ENCODE measurements around the gene BRS3. TPM values are rescaled to one million over a fixed set of nuclear protein-coding genes. Genes with fewer than 3 reads are reported as not detected.
A peak's percentile ranks its signal among the peaks of the same experiment; 100 is the strongest.

BRS3 gene
- total RNA-seq, 2 donors from 2014 or later, result not detected

DNA sequence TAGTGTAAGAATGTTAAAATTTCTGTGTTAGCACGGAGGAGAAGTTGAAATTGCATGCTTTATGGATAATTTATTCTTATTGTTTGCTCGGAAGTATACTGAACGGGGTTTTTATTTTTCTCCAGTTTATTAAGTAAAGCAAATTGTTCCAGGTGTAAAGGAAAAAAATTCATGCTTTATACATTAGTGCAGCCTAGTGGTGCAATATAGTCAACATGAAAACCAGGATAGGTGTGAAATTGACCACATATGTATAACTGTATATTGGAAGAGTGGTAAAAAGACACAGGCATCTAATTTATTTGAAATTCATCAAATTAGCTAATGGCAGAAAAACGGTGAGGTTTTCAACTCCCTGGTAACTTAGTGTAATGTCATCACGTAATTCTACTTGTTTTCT lies 959 bp downstream of the BRS3 start:
- ATAC-seq, result no peak
- intact Hi-C loops (cut with DNase I, micrococcal nuclease), result no loop called here
- DNase-seq, result no peak

DNA sequence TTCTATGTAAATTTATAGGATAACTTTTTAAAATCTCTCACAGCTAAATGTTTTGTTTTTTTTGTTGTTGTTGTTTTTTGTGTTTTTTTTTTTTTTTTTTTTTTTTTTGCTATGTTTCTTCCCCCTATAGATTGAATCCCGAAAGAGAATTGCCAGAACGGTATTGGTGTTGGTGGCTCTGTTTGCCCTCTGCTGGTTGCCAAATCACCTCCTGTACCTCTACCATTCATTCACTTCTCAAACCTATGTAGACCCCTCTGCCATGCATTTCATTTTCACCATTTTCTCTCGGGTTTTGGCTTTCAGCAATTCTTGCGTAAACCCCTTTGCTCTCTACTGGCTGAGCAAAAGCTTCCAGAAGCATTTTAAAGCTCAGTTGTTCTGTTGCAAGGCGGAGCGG lies 4.1 kb downstream of the BRS3 start:
- ATAC-seq (no peak), DNase-seq (no peak)
- intact Hi-C loops (cut with DNase I, micrococcal nuclease), result no loop called here

DNA sequence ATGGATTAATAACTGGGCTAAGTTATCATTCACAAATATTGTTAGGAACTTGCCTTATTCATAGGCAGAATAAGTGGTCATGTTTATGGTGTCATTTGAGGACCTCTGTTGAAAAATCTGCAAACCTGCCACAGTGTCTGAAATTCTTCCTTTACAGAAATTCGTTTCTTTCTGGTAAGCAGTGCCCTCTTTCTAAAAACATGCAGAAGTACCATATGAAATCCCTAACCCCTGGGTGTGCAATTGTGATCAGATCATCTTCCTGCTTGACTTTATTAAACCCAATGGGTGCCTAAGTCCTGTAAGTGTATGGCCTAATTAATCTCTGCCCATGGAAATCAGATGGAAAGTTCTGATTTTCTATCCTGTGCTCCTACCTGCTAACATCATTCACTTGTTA lies 5.3 kb downstream of the BRS3 start:
- intact Hi-C loops (cut with DNase I, micrococcal nuclease), result no loop called here
- DNase-seq (no peak), ATAC-seq (no peak)

DNA sequence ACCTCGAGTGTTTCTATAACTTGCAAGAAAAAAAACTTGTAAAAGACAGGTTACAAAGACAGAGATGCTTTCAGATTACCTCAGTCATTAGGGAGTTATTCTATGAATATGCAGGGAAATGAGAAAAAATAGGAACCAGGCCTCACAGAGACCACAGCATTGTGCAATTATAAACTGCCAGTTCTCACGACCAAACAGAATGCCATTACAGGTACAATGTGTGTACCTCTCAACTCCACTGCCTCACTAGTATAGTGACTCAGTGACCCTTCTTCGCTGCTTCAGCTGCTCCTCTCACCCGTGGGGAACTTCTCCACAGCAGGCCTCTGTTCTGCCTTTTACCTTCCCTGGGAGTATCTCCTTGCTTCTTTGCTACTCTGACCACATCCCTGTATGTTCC lies 7.3 kb downstream of the BRS3 start:
- ATAC-seq (no peak), DNase-seq (no peak)
- intact Hi-C loops (cut with DNase I, micrococcal nuclease), result no loop called here

DNA sequence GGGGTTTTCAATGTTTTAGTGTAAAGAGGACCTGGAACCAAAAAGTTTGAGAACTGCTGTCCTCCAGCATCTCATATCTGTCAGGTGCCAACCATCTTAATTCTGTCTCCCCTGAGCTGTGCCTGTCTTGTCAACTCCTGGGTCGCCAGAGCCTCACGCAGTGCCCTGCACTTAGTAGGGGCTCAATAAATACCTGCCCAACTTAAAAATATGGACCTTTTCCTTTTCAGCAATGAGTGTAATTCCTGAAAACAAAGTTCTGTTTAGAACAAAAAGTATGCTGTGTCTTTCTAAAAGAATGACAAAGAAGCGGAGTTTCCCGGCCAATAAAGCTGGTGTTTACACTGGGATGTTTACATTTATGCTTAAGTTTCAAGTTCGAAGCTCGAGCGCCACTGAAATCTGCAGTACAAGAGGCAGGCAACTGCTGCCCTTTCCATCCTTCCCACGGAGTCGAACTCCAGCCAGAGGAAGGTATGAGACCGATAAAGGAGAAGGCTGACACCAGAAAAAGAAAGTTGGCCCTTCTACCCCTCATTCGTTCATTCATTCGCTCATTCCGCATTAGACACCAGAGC lies 8.5 kb downstream of the BRS3 start:
- peak; percentile 24 for ATAC-seq
- intact Hi-C loops (cut with DNase I, micrococcal nuclease), result no loop called here
- no peak for DNase-seq

DNA sequence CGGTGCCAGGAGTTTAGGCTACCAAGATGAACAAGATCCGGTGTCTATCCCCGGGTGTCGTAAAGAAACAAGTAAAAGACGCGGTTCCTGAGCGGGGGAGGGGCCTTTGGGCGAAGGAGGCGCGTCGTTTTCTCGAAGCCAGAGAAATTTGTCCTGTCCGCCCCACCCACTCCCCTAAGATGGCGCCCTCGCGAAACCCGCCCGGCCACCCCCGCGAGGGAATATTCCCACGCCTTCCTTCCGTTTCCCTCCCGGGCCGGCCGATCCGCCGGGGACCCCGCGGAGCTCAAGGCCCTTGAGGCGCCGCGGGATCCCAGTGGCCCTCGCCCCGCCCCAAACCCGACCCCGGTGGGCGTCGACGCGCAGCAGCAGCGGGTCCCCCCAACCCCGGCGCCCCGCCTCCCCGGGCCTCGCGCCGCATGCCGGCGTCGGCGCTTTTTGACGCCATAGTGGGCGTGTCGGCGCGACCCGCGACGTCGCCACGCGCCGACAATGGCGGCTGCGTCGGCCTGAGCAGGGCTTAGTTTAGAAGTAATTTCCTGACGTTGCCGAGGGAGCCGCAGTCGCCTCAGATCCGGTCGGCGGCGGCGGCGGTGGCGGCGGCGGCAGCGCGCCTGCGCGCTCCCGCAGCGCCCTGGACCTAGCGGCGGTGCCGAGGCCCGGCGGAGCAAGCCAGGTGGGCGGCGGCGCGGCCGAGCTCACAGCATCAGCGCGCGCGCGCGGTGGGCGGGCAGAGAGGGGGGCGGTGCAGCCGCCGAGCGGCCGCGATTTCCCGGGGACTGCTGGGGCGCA lies 9.2 kb downstream of the BRS3 start:
- DNase-seq (peak; percentile 86 to 89), ATAC-seq (peak; percentile 89)
- intact Hi-C loops (cut with DNase I, micrococcal nuclease), result no loop called here

DNA sequence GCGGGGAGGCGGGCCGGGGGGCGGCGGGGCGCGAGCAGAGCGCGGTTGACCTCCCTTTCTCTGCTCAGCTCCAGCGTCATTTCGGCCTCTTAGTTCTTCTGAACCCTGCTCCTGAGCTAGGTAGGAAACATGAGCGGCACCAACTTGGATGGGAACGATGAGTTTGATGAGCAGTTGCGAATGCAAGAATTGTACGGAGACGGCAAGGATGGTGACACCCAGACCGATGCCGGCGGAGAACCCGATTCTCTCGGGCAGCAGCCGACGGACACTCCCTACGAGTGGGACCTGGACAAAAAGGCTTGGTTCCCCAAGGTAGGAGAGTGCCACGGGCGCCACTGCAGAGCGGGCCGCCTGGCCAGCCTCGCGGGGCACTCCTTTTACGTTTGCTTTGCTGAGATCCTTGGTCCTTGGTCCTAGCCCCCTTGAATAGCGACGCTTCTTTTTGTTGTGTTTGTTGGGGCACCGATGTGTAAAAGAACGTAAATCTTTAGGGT lies 9.9 kb downstream of the BRS3 start, which contains the start of gene HTATSF1:
HTATSF1 (plus strand) TSS at position 37 of the 497 bp plus-strand sequence; CDS start at position 130, 93 bp downstream.
- no peak for DNase-seq
- ATAC-seq, result peak; percentile 25
- intact Hi-C loops (cut with DNase I, micrococcal nuclease), result no loop called here

DNA sequence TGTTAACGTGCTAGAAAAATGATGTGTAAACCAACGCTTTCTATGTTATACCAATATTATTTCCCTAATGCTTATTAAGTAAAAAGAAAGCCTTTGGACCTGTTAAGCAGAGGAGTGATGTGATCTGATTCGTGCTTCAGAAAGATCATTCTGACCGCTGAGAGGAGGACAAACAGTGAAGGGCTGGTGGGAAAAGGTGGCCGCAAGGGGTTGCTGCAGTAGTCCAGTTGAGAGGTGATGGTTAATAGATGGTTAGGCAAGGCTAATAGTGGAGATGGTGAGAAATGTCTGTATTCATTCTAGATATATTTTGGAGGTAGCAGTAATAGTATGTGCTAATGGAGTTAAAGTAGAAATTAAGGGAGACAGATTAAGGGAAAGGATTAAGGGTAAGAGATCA lies 31.3 kb downstream of the BRS3 start:
- intact Hi-C loops (cut with DNase I, micrococcal nuclease), result no loop called here
- ATAC-seq (no peak), DNase-seq (no peak)

DNA sequence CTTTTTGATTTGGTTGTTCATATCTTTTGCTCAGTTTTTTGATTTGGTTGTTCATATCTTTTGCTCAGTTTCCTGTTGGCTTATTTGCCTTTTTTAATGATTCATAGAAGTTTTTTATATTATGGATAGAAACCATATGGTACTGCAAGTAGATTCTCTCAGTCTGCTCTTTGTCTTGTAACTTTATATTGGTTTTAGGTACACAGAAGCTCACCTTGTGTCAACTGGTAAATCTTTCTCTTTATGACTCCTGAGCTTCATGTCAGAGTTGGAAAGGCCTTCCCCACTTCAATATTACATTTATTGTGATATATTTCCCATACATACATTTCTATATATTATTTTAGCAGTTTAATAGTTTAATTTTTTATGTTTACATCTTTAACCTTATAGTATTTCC lies 36.0 kb downstream of the BRS3 start:
- intact Hi-C loops (cut with DNase I, micrococcal nuclease), result no loop called here
- DNase-seq, result no peak
- peak; percentile 59 for ATAC-seq

DNA sequence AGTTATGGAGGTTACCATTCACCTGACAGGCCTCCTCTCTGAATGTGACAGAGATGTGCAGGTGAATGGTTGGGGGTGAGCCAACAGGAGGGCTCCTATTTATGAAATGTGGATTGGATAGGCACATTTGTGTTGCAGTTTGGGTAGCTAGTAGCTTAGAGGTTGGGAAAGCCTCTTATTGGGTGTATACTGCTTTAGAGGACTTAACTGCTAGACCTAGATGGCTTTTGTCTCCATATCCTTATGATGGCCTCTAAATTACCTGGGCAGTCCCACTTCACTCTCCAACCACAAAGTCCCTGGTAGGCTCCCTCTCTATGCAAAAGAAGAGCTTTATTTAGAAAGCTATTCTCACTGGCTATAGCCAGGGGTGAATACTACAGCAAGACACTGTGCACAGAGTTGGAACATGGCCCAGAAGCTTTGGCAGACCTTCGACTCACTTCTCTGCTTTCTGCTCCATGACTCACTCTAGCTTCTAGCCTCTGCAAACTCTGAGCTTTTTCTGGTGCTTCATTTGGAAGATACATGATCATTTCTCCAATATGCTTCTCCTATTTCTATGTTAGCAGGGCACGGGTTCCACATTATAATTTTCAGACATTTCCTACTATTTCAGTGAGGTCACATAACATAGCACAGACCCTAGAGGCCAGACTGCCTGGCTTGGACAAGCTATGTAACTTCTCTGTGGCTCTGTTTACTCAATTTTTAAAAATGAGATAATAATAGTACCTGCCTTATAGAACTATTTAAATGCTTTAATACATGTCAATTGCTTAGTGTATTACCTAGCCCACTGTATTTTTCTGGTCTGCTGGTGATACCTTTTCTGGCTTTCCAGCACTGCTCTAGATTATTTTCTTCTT lies 38.2 kb downstream of the BRS3 start:
- ATAC-seq, result peak; percentile 91
- intact Hi-C loops (cut with DNase I, micrococcal nuclease), result no loop called here
- DNase-seq, result peak; percentile 55 to 72

DNA sequence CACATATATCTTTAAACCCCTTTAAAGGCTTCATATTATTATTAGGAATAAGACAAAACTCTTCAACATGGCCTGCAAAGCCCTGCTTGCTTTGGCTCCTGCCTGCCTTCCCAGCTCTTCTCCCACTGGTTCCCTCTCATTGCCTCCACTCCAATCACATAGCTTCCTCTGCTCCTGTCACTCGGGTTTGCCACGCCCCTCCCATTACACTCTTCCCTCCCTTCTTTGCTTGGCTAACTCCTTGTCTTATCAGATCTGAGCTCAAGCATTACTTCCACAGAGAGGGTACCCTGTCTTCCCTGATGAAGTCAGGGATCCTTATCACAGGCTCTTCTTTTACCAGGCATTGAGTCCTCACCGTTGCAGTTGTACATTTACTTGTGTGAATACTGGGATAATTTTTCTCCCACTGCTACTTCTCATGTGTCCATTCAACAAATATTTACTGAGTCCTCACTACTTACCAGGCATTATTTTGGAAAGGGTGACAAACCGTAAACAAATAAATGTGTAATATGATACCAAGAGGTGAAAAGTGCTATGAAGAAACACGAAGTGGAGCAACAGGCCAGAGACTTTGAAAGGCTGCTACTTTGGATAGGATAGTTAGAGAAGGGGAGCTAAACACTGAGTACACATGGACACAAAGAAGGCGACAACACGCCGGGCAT lies 41.0 kb downstream of the BRS3 start:
- DNase-seq (no peak), ATAC-seq (no peak)
- intact Hi-C loops (cut with DNase I, micrococcal nuclease), result no loop called here

DNA sequence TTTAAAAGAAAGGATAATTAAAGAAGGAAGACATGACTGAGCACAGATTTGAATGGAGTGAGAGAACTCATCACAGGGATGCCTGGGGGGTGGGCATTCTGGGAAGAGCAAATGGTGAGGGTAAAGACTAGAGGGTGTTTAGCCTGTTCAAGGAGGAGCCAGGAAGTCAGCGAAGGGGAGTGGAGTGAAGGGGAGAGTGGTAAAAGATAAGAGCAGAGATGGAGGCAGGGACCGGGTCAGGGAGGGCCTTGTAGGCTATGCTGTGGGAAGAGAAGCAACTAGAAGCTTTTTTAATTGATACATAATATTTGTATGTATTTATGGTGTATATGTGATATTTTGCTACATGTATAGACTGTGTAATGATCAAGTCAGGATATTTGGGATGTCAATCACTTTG lies 42.0 kb downstream of the BRS3 start:
- ATAC-seq (no peak), DNase-seq (no peak)
- intact Hi-C loops (cut with DNase I, micrococcal nuclease), result no loop called here

DNA sequence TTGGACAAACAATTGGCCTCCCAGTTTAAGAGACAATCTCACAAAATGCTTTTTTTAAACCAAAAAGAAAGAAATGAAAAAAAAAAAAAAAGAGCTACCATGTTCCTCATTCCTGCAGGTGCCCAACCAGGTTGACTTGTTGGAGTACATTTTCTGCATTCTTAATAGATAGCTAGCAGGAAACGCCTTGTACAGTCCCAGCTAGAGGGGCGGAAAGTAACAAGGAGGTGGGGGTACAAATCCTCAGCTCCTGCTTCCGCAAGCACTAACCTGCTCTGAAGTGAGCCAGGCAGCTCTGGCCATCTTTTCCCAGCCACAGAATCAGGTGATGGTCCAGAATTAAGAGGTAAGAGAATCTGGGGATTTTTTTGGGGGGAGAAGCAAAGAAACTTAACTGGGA lies 44.2 kb downstream of the BRS3 start, which contains the start of gene VGLL1:
VGLL1 (plus strand) TSS at position 265 of the 400 bp plus-strand sequence. CDS start 3,806 bp downstream, outside the sequence.
- no peak for DNase-seq
- intact Hi-C loops (cut with DNase I, micrococcal nuclease), result no loop called here
- ATAC-seq, result no peak

DNA sequence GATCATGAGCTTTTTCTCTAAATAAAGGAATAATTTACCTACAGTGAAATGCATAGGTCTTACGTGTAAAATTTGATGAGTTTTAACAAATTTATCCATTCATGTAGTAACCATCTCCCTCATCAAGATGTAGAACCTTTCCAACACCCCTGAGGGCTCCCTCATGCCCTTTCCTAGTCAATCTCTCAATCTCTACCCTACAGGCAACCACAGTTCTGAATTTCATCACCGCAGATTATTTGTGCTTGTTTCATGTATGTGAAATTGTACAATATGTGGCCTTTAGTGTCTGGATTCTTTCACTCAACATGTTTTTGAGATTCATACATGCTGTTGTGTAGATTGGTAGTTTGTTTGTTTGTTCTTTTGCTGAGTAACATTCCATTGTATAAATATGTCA lies 46.4 kb downstream of the BRS3 start:
- DNase-seq (no peak), ATAC-seq (no peak)
- intact Hi-C loops (cut with DNase I, micrococcal nuclease), result no loop called here

DNA sequence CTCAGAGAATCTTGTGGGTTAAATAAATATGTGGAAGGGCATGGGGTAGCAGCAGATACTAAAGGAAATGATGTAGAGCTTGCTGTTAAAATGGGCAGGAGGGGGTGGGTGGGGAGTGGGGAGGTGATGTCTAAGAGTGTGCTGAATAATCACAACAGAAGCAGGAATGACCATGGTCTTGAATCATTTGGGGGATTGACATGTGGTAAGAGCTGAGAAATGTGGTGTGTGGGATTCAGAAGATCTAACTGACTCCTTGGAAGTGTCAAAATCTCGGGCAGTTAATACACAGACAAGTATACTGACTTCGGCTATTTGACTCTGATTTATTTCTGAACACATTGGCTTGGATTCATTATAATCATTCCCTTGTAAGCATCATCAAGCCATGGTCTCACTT lies 51.1 kb downstream of the BRS3 start:
- ATAC-seq (no peak), DNase-seq (no peak)
- intact Hi-C loops (cut with DNase I, micrococcal nuclease), result no loop called here

DNA sequence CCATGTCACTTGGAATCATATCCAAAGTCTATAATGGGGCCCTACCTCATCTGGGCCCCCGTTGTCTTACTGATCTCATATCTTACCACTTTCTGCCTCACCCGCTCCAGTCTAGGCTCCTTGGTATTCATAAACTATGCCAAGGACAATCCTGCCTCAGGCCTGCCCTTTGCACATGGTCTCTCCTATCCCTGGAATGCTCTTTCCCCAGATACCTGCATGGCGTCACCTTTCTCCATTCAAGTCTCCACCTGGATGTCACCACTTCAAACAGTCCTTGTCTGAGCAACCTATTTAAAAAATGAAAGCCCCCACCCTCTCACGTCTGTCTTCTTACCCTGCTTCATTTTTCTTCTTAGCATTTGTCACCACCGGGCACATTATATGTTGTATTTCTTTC lies 52.5 kb downstream of the BRS3 start:
- intact Hi-C loops (cut with DNase I, micrococcal nuclease), result no loop called here
- no peak for ATAC-seq

DNA sequence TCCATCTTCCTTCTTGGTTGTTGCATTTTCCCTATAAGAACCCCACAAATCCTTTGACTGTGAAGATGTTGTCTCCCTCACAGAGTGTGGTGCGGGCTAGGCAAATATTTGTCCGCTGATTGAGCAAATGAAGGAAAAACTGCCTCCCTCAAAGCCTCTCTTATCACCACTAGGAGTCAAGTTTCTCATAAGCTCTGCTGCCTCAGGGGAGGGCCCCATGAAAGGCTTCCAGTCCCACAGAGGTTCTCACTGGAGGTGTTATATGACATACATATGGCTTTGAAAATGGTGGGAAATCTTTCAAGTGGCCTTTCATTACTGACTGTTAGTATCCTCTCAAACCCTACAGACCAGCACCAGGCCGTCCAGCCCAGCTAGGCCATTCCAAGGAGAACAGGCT lies 53.5 kb downstream of the BRS3 start:
- intact Hi-C loops (cut with DNase I, micrococcal nuclease), result no loop called here
- DNase-seq (no peak), ATAC-seq (no peak)

More for the DNA sequence above, 52.5 kb downstream of the BRS3 start:
- no peak for DNase-seq

DNA sequence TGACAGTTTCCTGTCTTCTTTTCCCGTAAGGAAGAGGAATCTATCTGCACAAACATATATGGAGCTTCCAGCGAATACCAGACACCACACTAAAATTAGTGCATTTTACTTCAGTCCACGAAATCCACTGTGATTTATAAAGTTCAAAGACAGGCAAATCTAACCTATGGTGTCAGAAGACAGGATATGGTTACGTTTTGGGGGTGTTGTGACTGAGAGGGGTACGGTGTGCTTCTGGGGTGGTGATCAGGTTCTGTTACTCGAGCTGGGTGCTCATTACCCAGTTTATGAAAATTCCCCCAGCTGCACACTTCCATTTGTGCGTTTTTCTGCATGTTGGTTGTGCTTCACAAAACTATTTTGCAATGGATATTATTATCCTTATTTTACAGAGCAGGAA lies 54.5 kb downstream of the BRS3 start:
- intact Hi-C loops (cut with DNase I, micrococcal nuclease), result no loop called here
- ATAC-seq (no peak), DNase-seq (no peak)
